Raji (cell line): ENCODE measurements around the gene DSG1.

Experiments used
- POLR2A ChIP-seq: IDR thresholded peaks from 2 replicates; pipeline ENCODE4 v1.6.1; 2011; ENCODE audit warnings: low read depth, low read length, control low read depth; ENCODE audit not compliant: insufficient read depth

The DSG1 gene

DNA sequence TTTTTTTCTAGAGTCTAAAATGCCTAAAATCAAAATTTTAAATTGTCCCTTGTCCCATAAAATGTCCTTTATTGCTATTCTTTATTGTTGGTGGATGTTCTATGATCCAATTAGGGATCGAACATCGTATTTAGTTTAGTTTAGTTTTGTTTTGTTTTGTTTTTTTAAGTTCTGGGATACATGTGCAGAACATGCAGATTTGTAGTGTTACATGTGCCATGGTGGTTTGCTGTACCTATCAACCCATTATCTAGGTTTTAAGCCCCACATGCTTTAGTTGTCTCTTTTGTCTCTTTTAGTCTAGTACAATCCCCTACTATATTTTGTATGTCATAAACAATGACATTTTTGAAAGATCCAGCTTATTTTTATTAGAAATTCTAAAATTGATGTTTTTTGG lies 8.8 kb upstream of the DSG1 start:
- no peak for TF ChIP-seq POLR2A

DNA sequence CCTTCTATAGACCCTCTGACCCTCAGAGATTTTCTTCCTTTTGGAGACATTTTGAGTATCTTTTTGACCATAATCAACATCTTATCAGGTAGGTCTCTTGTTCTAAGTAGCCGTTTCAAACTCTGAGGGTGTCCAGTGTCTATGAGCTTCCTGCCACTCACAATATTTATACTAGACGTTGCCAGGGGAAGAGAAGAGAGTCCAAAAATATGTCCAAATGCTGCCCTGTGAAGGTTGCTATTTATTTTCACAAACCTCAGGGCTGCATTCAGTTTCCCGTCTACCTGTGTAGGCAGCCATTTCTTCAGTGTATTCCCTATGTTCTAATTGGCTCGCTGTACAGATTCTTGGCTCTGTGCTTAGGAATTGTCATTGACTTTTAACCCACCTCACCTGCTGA lies 986 bp upstream of the DSG1 start:
- no peak for TF ChIP-seq POLR2A

- TF ChIP-seq POLR2A, result no peak
These were observed 3.8 kb downstream of the DSG1 start for GRCh38 chr18:31321719-31322118.

- TF ChIP-seq POLR2A, result no peak
These were observed 7.1 kb downstream of the DSG1 start for GRCh38 chr18:31325051-31325450.

GRCh38 chr18:31329787-31330438 lies 12.0 kb downstream of the DSG1 start:
- TF ChIP-seq POLR2A, result no peak

DNA sequence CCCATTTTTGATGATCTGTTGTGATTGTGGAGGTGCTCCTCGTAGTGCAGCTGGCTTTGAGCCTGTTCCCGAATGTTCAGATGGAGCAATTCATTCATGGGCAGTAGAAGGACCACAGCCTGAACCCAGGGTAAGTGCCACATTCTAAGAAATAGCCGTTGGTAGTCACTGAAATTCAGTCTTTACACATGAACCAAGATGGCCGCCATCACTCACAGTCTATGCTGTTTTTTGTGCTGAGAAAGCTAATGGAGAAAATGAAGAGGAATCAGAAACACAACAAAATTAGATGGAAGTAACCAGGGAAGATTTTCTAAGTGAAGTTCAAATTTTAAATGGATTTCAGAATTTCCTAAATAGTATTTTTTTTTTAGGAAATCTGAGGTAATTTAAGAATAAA lies 25.5 kb downstream of the DSG1 start:
- TF ChIP-seq POLR2A, result no peak

DNA sequence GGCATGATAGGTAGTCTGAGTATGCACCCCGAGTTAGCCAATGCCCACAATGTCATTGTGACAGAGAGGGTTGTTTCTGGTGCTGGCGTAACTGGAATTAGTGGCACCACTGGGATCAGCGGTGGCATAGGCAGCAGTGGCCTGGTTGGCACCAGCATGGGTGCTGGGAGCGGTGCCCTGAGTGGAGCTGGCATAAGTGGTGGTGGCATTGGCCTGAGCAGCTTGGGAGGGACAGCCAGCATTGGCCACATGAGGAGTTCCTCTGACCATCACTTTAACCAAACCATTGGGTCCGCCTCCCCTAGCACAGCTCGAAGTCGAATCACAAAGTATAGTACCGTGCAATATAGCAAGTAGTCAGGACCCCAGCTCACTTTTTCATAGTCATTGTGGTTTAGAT lies 37.0 kb downstream of the DSG1 start:
- no peak for TF ChIP-seq POLR2A

GRCh38 chr18:31356025-31356424 lies 38.1 kb downstream of the DSG1 start:
- no peak for TF ChIP-seq POLR2A

DNA sequence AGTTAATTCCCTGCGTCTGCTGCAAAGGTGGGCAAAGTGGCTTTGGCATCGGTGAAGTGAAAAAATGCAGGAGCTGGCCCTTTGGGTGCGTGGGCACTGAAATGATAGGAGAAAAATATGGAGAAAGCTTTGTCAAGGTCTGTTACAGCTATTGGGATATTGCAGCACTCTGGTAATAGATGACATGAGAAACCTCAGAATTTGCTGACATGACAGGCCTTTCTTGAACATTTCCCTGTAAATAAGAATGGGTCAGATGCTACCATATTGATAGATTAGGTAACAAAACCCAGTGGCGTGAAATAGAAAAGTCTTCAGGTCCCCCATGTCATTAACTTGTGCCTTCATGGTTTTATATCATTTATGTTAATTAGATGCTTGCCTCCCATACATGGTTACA lies 46.2 kb downstream of the DSG1 start:
- TF ChIP-seq POLR2A, result no peak

DNA sequence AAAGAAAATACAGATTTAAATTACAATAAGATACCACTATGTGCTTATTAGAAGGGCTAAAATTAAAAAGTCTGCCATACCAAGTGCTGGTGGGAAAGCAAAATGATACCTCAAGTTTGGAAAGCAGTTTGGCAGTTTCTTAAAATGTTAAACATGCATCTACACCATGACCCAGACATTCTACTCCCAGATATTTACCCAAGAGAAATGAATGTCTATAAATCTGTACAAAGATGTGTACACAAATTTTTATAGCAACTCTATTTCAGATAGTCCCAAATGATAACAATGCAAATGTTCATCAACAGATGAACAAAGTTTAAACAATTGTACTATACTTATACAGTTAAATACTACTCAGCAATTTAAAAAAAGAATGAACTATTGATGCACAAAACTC lies 51.5 kb downstream of the DSG1 start:
- TF ChIP-seq POLR2A, result no peak

DNA sequence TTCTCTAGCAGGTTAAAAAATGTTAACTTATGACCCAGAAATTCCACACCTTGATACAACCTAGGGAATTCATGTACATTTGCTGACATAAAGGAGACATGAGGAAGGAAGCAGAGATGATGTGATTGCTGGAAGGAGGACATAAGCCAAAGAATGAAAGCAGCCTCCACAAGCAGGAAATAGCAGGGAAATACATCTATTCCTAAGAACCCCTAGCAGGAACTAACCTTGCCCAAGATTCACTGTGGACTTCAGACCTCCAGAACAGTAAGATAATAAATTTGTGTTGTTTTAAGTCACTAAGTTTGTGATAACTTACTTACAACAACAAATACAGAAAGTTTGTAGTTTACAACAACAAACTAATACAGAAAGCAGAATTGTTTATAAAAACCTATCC lies 54.0 kb downstream of the DSG1 start:
- TF ChIP-seq POLR2A, result no peak

GRCh38 chr18:31373641-31374040 lies 55.7 kb downstream of the DSG1 start:
- TF ChIP-seq POLR2A, result no peak

DNA sequence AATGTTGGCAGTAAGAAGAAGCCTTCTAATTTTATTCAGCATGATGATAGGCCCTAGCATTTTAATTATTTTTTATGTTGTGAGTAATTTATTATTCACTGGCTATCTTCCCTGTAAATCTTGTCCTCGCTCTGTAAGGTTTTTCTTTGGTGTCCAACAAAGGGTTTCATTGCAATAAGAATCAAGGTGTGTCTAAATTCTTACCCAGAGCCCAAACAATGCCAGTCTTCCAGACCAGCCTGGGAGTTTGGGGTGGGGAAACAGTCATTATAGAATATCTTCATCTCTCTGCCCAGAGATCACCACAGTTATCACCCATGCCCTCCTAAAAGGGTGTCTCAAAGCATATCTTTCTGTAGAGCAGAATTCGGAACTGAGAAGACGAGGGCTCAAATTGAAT lies 58.5 kb downstream of the DSG1 start, which contains the start of gene DSG4:
DSG4 (plus strand) TSS at position 301 of the 400 bp plus-strand sequence. CDS start 135 bp downstream, outside the sequence.
- TF ChIP-seq POLR2A, result no peak

- TF ChIP-seq POLR2A, result no peak
These were observed 63.0 kb downstream of the DSG1 start for GRCh38 chr18:31380912-31381311.

- TF ChIP-seq POLR2A, result no peak
These were observed 64.1 kb downstream of the DSG1 start for GRCh38 chr18:31382107-31382506.

GRCh38 chr18:31386741-31387140 lies 68.8 kb downstream of the DSG1 start:
- no peak for TF ChIP-seq POLR2A

DNA sequence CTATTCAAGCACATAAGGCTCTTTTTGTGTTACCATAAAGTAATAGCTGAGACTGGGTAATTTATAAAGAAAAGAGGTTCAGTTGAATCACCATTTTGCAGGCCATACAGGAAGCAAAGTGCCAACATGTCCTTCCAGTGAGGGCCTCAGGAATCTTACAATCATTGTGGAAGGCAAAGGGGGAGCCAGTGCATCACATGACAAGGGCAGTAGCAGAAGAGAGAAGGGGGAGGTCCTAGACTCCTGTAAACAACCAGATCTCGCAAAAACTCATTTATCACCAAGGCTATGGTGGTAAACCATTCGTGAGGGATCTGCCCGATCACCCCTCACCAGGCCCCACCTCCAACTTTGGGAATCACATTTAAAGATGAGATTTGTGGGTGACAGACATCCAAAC lies 75.3 kb downstream of the DSG1 start:
- no peak for TF ChIP-seq POLR2A
